Myocyte (in vitro differentiated cells): ENCODE measurements around the gene CARS2. TPM values are rescaled to one million over a fixed set of nuclear protein-coding genes. Genes with fewer than 3 reads are reported as not detected.
"Not testable (repeated sequence)": the region's sequence is repeated elsewhere in the genome, so short reads cannot be mapped to it uniquely, and the experiment has no call there.

ENCODE experiments used
- DNase-seq: peaks from one replicate; pipeline ENCODE4 v3.0.0-alpha.2; 2012; ENCODE audit warnings: low read depth
- total RNA-seq: library from RNA; depleted of rRNA; stranded (reverse); fragments of >200 nt; gene quantifications from 2 replicates; pipeline ENCODE4 v1.2.3, GENCODE V29; 2014

CARS2 gene
- total RNA-seq, 1 donor from 2014 or later: 55.8 TPM

GRCh38 chr13:110683203-110683883, 22.6 kb downstream of the CARS2 start:
- peak; percentile 19 for DNase-seq

DNA sequence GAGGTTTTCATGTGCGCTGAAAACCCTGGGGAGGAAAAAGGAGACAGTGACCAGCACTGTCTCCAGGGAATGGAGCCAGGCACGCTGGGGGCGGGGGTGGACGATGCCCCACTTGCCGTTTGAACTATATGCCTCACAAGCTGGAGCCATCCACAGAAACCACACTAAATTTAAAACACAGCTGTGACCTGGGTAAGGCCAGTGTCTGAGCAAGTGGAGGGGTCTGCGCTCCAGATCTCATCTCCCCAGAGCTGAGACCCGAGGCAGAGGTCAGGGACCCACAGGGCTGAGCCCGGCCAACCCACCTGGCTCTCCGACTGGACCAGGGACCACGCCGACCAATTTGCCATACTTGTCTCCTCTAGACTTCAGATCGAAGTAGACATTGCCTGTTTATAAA, 23.2 kb downstream of the CARS2 start:
- DNase-seq: peak; percentile 40

DNA sequence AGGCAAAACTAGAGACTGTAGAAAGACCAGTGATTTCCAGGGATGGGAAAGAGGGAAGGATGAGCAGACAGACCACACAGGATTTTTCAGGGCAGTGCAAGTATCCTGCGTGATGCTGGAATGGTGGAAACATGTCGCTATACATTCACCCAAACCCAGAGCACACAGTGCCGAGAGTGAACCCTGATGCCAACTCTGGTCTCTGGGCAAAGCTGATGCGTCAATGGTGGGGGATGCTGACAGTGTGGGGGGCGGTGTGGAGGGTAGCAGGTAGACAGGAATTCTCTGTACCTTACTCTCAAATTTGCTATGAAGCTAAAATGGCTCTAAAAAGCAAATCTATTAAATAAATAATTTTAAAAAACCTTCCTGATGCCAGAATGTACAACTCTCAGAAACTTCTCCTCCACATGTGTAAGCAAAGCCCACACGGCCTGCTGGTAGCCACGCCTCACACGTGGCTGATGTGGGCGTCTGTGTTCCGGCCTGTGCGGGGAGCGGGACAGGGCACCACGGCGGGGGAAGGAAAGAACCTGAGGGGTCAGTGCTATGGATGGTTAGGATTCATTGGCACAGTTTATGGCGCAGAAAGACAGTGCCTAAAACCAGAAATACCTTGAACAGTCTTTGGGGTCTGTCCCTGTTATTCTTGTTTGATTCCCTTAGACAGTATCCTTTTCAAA, 23.9 kb downstream of the CARS2 start:
- no peak for DNase-seq

DNA sequence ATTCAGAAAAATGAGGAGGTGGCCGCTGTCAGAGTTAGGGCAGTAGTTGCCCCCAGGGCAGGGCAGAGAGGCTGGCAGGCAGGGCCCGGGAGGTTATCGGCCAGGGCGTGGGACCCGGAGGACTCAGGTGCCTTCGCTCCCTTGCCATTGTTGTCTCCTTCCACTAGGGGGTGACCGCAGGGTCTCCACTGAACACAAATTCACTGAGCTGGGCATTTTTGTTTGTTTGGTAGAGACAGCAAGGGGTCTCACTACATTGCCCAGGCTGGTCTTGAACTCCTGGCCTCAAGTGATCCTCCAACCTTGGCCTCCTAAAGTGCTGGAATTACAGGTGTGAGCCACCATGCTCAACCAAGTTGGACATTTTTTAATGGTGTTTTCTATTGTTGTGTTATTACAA, 25.1 kb downstream of the CARS2 start:
- no peak for DNase-seq

- no peak for DNase-seq
Observed at GRCh38 chr13:110677731-110678545, 28.0 kb downstream of the CARS2 start.

- no peak for DNase-seq
Observed at GRCh38 chr13:110676595-110677587, 29.0 kb downstream of the CARS2 start.

- not testable (repeated sequence) for DNase-seq
Observed at GRCh38 chr13:110669814-110670213, 36.1 kb downstream of the CARS2 start.

- no peak for DNase-seq
Observed at GRCh38 chr13:110669036-110669435, 36.9 kb downstream of the CARS2 start.

DNA sequence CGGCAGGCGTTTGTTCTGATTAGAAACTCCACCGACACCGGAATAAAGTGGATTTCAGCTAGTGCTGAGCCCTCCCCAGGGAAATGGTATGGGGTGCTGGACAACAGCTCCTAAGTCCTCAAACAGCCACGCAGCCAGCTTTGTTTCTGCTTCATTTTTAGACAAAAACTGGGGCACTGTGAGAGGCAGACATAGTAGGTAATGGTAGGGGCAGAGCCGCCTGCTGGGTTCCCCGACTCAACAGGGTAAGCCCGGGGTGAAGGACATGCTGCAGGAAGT, 39.7 kb downstream of the CARS2 start:
- DNase-seq: no peak

DNA sequence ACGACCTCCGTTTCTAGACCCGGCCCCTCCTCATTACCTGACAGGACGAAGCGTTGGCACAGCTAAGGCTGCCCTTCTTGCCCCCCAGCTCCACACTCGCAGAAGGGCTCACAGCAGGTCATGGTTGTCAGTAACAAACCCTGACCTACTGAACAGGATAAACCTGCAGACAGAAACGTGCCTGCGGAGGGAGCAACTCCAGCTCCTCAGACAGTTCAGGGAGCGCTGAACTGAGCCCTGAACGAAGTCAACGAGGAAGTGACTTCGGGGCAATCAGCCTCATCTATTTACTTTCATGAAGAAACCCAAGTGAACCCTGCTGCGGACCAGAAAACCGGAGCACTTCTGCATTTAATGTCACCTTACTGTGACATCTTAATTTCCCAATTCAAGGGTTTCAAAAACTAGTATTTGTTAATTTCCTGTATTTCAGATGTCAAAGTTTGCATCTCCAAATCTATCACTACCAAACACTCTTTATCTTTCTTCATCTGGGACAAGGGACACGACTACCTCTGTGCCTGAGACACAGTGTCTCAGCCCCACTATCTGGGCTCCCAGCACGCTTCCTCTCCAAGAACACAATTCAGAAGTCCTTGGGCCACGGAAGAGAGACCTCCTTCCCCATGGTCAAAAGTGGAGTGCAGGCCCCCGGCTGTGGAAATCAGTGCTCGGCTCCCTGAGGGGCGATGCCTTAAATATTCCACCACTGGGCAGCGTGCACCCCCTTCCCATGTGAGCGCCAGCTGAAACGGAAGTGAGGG, 40.2 kb downstream of the CARS2 start:
- no peak for DNase-seq

GRCh38 chr13:110664673-110665072, 41.2 kb downstream of the CARS2 start:
- DNase-seq: no peak

DNA sequence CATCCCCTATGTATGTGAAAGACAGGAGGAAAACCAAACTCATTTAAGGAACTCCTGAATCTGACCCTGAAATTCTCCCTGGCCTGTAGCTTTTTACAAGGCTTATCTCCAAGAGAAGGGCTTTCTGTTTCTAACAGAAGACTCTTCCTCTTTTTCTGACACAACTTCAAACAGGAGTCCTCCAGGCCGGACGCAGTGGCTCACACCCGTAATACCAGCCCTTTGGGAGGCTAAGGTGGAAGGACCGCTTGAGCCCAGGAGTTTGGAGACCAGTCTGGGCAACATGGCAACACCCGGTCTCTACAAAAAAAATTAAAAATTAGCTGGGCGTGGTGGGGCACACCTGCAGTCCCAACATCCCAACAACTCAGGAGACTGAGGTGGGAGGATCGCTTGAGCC, 41.9 kb downstream of the CARS2 start:
- DNase-seq: no peak

DNA sequence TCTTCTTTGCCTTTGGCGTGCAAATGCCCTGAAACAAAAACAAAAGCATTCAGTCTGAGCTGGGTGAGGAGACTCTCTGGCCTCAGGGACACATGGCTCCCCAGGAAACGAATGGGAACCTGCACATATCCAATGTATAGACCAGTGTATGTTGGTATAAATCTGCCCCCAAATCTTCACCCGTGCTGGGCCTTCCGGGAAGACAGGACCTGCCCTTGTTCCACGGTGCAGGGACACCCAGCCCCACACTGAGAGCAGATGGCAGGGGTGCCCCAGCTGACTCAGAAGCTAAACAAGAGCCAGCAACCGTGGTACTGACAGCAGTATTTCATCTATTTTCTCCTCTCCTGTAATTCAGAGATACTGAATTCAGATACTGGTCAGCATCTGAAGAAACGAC, 42.4 kb downstream of the CARS2 start:
- no peak for DNase-seq

- DNase-seq: no peak
Observed at GRCh38 chr13:110662777-110663443, 43.0 kb downstream of the CARS2 start.

DNA sequence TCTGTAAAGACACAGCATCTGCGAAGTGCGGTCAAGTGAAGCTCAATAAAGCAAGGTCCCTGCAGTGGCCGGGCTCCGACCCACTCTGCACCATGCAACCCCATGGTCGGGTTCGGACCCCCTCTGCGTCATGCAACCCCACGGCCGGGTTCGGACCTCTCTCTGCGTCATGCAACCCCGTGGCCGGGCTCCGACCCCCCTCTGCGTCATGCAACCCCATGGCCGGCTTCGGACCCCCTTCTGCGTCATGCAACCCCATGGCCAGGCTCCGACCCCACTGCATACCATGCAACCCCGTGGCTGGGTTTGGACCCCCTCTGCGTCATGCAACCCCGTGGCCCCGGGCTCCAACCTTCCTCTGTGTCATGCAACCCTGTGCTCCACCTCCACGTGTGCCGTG, 43.8 kb downstream of the CARS2 start:
- DNase-seq: no peak

DNA sequence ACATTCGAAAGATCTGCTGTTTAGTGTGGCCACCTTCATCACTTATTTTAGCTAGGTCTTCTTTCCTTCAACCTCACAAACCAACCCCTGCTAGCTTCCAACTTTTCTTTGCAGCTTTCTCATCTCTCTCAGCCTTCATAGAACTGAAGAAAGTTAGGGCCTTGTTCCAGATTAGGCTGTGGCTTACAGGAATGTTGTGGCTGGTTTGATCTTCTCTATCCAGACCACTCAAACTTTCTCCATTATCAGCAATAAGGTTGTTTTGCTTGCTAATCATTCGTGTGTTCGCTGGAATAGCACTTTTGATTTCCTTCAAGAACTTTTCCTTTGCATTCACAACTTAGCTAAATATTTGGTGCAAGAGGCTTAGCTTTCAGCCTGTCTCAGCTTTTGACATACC, 44.7 kb downstream of the CARS2 start:
- no peak for DNase-seq

DNA sequence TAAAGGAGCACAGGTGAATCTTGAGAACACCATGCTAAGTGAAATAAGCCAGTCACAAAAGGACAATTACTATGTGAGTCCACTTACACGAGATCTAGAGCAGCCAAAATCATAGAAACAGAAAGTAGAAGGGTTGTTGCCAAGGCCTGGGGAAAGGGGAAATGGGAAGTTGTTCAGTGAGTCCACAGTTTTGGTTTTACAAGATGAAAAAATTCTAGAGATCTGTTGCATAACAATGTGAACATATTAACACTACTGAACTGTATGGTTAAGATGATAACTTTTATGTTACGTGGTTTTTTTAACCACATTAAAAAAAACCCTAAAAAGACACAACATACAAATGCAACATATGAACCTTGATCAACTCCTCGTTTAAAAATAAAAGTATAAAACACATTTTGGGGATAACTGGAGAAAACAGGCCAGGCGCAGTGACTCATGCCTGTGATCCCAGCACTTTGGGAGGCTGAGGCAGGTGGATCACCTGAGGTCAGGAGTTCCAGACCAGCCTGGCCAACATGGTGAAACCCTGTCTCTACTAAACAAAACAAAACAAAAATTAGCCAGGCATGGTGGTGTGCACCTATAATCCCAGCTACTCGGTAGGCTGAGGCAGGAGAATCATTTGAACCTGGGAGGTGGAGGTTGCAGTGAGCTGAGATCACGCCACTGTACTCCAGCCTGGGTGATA, 47.6 kb downstream of the CARS2 start:
- DNase-seq: not testable (repeated sequence)

DNA sequence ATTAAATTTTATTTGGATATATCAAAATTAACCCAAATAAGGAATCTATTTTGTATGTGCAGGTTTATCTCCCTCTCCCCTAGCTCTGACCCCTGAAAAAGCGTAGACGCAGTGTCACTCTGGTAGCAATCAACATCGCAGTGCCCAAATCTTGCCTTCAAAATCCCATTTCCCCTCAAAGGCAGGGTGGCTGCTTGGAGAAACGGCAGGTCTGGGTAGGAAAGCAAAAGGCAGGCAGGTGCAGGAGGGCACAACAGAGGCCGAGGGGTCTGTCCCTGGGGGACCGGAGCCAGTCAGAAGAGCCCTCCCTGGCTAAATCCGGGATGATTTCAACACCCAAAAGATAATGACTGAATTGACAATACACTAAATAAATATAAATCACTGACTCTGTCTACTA, 48.7 kb downstream of the CARS2 start:
- no peak for DNase-seq

- no peak for DNase-seq
Observed at GRCh38 chr13:110653851-110654250, 52.1 kb downstream of the CARS2 start.
